G401 (cell line): ENCODE results near the gene ZNF511. TPM values are rescaled to one million over a fixed set of nuclear protein-coding genes. Genes with fewer than 3 reads are reported as not detected.
"Not testable (repeated sequence)": the region's sequence is repeated elsewhere in the genome, so short reads cannot be mapped to it uniquely, and the experiment has no call there.

Experiments used
- DNase-seq: peaks from one replicate; pipeline ENCODE4 v3.0.0-alpha.2; 2015; ENCODE audit warnings: low spot score
- in situ Hi-C: cut with HindIII; loops from 2 replicates; pipeline ENCODE4 v1.10.0; 2016; ENCODE audit warnings: low sequenced_read_pairs, mixed read lengths
- total RNA-seq: library from RNA; depleted of rRNA; stranded (reverse); fragments of >200 nt; shearing (Covaris generic); gene quantifications from 2 replicates; pipeline ENCODE4 v1.2.3, GENCODE V29; 2014; rRNA removed

Gene ZNF511, protein sequence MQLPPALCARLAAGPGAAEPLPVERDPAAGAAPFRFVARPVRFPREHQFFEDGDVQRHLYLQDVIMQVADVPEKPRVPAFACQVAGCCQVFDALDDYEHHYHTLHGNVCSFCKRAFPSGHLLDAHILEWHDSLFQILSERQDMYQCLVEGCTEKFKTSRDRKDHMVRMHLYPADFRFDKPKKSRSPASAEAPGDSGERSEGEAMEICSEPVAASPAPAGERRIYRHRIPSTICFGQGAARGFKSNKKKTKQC
- total RNA-seq: 60.7 and 97.4 TPM in 2 replicates

DNA sequence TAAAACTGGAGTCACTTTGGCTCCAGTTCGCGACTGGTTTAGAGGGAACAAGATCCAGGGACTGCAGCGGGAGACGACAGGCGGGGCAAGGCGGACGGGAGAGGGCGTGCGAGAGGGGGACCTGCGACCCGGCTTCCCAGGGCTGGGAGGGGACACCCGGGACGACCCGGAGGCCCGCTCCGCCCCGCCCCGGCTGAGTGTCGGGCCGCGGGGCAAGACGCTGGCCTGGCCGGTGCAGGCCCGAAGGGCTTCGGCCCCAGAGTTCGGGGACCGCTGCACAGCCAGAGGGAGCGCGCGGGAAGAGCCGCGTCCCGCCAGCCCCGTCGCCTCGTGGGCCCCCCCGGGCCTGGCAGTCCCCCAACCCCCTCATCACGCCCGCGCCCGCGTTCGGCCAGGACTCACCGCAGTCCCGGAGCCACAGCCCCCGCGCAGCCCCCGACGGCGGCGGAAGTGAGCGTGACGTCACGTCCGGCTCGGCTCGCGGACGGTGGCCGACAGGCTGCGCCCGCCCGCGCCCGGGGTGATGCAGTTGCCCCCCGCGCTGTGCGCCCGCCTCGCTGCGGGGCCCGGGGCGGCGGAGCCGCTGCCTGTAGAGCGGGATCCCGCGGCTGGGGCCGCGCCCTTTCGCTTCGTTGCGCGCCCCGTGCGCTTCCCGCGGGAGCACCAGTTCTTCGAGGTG is at the start of gene ZNF511, which contains the start of gene TUBGCP2:
Gene ZNF511 (plus strand): TSS at position 494 of the 679 bp plus-strand sequence. CDS start 30 bp downstream, at position 524.
Gene TUBGCP2 (minus strand): TSS at position 452 of the 679 bp plus-strand sequence. CDS start 5,931 bp downstream, outside the sequence.
- in situ Hi-C loops: no loop called here
- DNase-seq: peak; percentile 72

DNA sequence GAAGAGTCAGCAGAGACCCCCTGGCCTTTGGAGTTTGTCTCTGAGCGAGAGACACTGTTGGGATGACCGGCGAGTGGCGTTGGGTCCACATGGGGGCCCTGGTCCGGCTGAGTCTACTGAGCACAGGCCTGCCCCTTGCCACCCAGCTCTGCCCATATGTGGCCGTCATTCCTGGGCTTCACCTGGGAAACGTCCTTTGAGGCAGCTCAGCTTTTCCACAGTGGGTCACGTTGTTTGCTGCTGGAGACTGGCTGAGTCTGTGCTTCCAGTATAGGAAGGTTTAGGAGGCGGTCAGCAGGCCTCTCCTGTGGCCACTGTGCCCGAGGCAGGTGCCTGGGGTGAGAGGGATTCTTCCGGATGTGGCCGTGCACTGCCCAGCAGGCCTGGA is 49.1 kb upstream of the ZNF511 start:
- no peak for DNase-seq
- in situ Hi-C loops: no loop called here

DNA sequence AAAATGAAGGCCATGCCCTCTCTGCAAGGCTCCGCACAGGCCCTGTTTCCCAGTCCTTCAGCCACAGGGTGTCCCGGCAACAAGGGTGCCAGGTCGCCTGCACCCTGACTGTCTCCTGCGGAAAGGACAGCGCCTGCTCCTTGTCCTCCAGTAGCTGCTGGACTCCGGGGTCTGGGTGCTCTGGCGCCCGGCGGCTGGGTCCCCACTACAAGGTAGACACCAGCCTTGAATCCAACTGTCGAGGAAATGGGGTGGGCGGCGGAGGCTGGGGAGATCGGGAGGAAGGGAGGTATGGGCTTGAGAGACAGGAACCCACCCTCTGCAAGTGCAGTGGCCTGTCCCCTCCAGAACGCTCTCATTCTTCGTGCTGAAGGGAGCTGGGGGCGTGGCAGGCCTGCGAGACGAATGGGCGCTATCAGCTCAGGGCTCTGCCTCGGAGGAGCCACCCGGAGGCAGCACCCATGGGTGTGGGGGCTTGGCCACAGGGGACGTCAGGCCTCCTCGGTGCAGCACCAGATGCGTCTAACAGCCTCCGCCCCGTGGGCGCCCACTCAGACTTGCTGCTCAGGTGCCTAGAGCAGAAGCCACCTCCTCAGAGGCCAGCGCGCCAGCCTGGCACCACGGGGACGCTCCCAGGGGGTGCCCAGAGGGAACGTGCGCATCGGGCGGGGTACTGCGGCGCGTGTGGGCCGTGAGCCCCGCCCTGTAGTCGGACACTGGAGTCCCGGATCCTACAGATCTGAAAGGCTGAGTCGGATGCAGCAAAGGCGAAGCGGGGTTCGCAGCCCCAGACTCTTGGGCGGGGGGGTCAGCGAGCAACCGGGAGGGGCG is 47.6 kb upstream of the ZNF511 start:
- DNase-seq: peak; percentile 21
- in situ Hi-C loops: loop anchor here (10.0 kb wide), 1 partner anchor 106 kb away; no protein-coding TSS in a partner anchor

DNA sequence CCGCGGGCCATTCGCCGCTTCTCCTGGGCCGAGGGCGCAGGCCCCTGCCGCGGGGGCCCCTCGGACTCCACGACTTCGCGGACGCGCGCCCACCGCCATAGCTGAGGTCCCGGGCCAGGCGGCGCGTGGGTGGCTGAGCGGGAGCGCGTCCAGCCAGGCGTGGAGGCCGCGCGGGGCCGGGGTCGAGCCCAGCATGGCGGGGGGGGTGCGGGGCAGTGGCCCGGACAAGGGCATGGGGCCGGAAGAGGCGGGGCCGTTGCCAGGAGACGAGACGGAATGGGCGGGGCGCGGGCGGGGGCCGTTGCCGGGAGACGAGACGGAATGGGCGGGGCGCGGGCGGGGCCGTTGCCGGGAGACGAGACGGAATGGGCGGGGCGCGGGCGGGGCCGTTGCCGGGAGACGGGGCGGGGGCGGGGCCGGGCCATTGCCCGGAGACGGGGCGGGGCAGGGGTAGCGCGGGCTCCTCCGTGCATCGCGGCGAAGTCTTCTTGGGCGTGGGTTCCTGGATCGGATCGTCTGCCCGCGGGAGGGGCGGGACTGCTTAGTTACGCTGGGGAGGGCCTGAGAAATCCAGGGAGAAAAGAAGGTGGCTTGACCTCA is 46.9 kb upstream of the ZNF511 start:
- peak; percentile 66 for DNase-seq
- in situ Hi-C loops: loop anchor here (10.0 kb wide), 1 partner anchor 107 kb away; no protein-coding TSS in a partner anchor

DNA sequence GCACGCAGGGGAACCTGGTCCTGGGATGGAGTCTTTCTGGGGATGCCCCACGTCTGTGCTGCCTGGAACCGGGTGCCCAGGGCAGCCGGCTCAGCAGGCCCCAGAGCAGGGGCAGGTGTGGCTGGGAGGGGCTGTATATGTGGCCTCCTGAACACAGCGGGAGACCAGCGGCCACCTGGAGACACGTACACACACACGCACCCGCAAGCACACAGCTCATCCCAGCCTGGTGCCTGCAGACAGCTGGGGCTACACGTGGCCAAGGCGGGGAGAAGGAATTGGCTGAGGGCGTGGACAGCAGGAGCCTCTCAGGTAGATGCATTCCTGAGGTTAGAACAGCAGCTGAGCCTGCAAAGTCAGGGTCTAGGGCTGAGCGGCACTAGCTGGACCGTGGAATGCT is 46.0 kb upstream of the ZNF511 start:
- DNase-seq: no peak
- in situ Hi-C loops: loop anchor here (10.0 kb wide), 1 partner anchor 108 kb away; no protein-coding TSS in a partner anchor

DNA sequence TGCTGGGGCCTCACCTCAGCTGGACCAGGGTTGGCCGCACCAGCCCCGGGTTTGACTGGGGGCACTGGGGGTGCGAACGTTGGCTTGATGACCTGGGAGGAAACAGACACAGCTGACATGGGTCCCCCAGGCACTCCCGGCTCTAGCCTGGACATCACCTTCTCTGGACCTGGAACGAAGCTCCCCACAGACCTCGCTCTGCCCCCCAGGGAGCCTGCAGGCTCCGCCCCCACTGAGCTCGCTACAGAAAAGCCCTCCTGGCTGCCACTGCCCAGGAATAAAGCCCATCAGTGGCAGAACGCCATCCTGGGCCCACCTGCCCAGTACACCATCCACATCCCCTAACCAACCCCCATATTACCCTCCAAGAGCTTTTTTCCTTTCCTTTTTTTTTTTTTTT is 45.0 kb upstream of the ZNF511 start:
- in situ Hi-C loops: loop anchor here (10.0 kb wide), 1 partner anchor 109 kb away; no protein-coding TSS in a partner anchor
- DNase-seq: no peak

DNA sequence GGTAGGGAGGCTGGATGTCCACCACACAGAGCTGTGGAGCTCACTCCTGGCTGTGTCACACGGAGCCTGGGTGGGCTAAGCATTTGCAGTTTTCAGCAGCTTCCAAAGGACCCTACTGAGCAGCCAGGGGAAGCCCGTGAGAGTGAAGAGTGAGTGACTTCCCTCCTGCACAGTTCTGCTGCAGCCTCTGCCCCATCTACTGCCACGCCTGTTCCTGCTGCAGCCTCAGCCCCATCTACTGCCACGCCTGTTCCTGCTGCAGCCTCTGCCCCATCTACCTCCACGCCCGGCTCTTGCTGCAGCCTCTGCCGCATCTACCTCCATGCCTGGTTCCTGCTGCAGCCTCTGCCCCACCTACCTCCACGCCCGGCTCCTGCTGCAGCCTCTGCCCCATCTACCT is 44.3 kb upstream of the ZNF511 start:
- in situ Hi-C loops: loop anchor here (10.0 kb wide), 1 partner anchor 110 kb away; no protein-coding TSS in a partner anchor
- DNase-seq: no peak

DNA sequence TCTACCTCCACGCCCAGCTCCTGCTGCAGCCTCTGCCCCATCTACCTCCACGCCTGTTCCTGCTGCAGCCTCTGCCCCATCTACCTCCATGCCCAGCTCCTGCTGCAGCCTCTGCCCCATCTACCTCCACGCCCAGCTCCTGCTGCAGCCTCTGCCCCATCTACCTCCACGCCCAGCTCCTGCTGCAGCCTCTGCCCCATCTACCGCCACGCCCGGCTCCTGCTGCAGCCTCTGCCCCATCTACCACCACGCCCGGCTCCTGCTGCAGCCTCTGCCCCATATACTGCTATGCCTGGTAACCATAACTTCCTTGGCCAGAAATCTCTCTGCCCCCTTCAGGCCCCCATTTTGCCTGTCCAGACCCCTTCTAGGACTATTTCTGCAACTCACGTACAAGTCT is 43.7 kb upstream of the ZNF511 start:
- not testable (repeated sequence) for DNase-seq
- in situ Hi-C loops: loop anchor here (10.0 kb wide), 1 partner anchor 110 kb away; no protein-coding TSS in a partner anchor

DNA sequence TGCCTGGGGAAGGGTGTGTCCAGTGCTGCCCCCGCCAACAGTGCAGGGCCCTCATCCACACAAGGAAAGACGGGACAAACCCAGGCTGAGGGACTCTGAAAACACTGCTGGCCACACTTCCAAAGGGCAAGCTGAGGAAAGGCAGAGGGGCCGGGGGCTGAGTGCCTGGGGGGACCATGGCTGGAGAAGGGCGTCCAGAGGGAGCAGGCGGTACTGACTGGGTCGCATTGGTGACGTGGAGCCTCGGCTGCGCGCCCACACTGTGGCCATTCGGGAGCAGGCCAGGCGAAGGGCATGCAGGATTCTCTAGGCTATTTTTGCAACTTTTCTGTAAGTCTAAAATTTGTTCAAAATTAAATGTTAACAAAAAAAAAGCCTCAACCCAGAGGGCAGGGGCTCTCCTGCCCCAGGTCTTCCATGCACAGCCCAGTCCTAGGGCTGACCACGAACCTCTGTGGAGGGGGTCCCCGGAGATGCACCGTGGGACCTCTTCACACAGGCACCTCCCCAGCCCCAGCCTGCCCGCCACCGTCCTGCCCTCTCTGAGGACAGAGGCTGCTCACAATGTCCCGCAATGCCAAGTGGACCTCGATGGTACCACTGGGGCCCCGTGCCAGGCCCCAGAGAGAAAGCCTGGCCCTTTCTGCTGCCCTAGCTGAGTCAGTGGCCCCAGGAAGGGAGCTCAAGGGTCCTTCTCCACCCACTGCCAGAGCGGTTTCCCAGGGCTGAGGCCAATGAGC is 42.5 kb upstream of the ZNF511 start:
- in situ Hi-C loops: loop anchor here (10.0 kb wide), 1 partner anchor 111 kb away; no protein-coding TSS in a partner anchor
- DNase-seq: no peak

DNA sequence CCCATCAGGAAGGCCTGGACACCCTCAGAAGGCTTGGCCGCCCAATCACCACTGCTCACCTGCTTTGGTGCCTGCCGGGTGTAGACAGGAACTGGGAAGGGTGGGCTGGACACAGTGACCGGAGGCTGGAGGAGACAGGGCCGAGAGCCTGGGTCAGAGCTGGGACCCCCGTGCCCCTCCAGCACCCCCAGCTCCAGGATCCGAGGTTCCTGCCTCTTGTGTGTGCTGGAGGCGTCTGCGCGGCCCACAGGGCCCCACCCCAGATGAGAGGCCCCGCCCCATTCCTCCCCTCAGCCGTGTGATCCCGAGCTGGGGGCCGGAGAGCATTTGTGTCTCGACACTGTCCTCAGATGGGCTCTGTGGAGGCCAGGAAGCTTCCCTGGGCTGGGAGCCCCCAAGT is 41.4 kb upstream of the ZNF511 start:
- DNase-seq: no peak
- in situ Hi-C loops: loop anchor here (10.0 kb wide), 1 partner anchor 112 kb away; no protein-coding TSS in a partner anchor

DNA sequence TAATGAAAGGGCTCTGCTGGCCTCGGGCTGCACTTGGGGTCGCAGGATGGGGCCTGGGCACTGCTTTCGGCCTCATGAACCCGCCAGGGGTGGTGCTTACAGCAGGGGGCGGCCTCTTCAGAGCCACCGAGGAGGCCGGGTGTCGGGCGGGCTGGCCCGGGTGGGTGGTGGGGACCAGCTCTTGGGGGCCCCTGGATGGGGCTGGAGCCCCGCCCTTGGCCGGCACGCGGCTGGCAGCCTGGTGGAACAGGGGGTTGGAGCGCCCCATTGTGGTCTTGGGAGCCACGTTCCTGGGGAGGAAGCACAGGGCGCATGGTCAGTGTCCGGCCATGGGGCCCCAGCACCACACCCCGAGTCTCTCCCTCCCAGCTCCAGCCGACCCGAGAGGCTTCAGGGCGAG is 40.9 kb upstream of the ZNF511 start:
- DNase-seq: no peak
- in situ Hi-C loops: loop anchor here (10.0 kb wide), 1 partner anchor 113 kb away; no protein-coding TSS in a partner anchor

DNA sequence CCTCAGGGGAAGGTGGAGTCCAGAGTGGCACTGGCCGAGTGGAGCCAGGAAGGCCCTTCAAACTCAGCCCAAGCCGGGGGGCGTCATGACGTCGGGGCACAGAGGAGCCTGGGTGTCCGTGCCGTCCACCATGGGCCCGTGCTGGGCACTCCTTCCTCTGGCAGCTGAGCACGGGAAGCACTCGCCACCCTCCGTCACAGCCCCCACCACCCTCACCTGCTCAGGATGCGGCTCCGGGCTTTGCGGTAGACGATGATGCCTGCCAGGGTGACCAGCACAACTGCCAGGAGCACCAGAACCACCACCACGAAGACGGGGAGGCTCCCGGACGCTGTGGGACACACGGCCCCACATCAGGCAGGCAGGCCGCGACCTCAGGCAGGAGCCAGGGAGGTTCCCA is 40.2 kb upstream of the ZNF511 start:
- DNase-seq: no peak
- in situ Hi-C loops: loop anchor here (10.0 kb wide), 1 partner anchor 114 kb away; no protein-coding TSS in a partner anchor

DNA sequence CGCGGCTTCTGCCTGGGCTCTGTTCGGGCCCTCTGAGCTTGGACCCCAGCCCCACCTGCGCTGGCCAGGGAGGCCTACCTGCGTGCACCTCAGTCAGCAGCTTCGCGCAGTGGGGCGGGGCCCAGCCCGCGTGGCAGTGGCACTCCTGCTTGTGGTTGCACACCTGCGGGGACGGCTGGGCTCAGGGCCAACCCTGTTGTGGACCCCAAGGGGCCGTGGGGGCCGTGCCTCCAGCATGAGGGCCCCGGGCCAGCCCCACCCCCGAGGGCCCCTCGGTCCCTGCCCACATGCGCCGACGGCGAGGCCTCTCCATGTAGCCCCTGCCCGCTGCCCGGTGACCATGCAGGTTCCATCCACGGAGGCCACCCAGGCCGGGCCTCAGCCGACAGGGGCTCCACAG is 39.3 kb upstream of the ZNF511 start:
- in situ Hi-C loops: loop anchor here (10.0 kb wide), 1 partner anchor 115 kb away; no protein-coding TSS in a partner anchor
- DNase-seq: no peak

DNA sequence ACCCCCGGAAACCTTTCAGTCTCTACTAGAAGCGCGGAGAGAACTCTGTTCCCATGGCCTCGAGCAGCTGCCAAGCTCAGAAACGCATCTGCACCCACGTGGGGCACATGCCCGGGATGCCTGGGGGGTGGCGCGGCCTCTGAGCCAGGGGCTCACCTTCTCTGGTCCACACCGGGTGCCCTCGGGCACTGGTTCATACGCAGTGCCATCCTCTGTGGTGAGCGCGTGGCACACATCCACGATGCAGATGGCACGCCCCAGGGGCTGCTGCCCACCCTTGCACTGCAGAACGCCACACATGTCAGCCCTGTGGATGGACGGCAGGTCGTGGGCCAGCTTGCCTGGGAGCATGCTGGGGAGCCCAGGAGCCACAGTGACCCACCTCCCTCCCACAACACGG is 38.5 kb upstream of the ZNF511 start:
- DNase-seq: no peak
- in situ Hi-C loops: no loop called here

DNA sequence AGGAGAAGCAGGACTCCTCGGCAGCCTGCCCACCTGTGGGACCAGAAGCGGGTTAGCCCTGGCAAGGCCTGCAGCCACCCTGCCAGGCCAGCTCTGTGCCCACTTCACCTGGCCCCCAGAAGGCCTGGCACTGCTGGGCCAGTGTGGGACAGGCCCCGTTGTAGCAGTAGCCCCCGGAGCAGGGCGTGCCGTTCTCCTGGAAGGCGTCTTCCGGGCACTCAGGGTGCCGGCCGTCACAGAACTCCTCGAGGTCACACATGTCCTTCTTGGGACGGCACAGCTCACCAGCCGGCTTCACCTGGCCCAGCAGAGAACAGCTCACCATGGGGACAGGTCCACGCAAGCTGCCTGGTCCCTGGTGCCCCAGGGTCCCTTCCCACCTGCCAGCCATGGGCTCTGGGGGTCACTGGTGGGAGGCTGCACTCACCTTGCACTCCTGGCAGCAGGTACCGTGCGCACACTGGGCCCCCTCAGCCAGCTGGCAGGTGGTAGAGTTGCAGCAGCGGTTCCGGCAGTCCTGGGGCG is 37.9 kb upstream of the ZNF511 start:
- DNase-seq: no peak
- in situ Hi-C loops: no loop called here

DNA sequence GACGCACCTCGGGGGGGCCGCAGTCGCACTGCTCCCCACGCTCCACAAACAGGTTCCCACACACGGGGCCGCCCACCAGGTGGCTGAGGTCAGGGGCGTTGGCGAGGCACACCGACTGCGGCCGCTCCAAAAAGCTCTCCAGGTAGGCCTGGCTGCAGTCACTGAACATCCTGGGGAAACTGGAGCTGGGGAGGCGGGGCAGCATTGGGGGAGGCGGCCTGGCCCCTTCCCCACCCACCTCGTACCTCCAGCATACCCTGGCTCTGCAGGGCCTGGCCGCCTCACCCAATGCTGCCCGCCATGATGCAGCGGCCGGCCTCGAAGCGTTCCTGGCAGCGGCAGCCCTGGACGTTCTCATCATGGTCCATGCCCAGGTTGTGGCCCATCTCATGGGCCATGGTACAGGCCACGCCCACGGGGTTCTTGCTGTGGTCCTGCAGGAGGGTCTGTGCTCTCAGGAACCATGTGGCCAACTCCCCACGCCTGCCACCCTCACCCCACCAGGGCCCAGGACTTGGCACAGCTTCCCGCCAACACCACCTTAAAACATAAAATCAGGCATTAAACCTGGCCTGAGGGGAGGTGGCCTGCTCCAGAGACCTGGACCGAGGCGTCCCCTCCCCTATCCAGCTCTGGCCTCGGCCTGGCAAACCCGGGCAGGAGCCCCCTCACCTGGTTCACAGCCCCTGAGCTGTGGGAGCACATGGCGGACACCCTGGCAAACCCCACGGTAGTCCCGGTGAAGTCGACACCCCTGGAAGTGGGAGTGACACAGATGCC is 37.0 kb upstream of the ZNF511 start:
- no peak for DNase-seq
- in situ Hi-C loops: no loop called here

DNA sequence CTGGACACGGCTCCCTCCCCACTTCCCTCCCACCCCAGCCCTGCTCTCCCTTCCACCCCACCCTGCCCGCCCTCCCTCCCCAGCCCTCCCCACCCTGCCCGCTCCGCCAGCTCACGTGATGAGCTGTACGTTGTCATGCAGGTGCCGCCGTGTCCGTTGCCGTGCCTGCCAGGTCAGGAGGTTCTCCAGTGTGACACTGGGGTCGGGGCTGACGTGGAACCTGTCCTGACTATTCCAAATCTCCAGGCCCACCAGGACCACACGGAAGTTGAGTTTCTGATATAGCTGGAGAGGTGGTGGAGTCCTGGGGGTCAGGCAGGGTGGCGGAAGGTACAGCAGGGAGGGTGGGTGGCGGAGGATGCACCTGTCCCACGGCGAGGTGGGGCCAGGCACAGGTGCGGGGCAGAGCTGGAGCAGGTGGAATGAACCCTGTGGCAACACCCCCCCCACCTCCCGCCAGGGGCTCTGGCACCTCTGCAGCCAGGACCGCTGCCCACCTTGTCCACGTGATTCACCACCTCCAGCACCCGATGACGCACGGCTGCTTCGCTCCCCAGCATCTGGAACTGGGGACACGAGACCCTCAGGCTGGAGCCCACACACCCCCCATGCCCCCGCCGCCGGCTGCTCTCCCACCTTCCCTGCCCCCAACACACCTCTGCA is 36.3 kb upstream of the ZNF511 start:
- no peak for DNase-seq
- in situ Hi-C loops: no loop called here
